Erythroblast (primary cell): ENCODE results near the gene ALG2.
A peak's percentile ranks its signal among the peaks of the same experiment; 100 is the strongest.
"Not testable (repeated sequence)": the region's sequence is repeated elsewhere in the genome, so short reads cannot be mapped to it uniquely, and the experiment has no call there.

Experiments used
- DNase-seq, 2 experiments: peaks; one replicate each; lab custom pipeline; 2025; lab: John Stamatoyannopoulos, UW
- GATA1 ChIP-seq: IDR thresholded peaks from 2 replicates; pipeline ENCODE4 v1.6.1; 2011; ENCODE audit warnings: low read depth, mild to moderate bottlenecking, control low read depth, low read length, moderate library complexity
- POLR2A ChIP-seq: IDR thresholded peaks from 2 replicates; pipeline ENCODE4 v1.6.1; 2011; ENCODE audit warnings: mild to moderate bottlenecking, low read length

ALG2 gene

DNA sequence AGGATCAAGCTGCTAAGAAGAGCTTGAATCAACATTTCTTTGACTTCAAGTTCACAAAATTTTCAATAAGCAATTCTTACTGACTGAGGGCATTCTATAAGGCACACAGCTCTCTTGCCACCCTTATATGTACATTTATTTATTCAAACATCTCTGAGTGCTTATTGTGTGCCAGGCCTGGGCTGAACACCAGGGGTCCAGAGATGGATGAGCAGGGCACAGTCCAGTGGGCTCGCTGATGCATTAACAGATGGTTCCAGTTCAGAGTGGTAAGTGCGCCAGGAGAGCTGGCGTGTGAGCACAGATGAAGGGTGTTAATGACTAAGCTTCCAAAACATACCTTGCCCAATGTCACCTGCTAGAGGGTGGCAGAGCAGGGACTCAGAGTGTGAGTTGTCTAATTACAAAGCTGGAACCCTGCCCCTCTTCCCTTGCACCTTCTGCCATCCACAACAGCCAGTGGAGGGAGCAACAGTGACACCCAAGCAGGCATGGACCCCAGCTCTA is 24.6 kb downstream of the ALG2 start:
- TF ChIP-seq GATA1 (no peak), POLR2A (no peak)
- DNase-seq = no peak

DNA sequence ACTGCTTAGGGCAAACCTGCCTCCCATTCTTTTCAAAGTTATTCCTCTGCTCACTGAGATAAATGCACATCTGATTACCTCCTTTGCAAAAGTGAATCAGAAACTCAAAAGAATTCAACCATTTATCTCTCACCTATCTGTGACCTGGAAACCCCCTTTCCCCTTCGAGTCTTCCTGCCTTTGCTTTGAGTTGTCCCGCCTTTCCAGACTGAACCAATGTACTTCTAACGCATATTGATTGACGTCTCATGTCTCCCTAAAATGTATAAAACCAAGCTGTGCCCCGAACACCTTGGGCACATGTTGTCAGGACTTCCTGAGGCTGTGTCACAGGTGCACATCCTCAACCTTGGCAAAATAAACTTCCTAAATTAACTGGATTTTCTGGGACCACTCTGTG is 25.3 kb downstream of the ALG2 start:
- DNase-seq = not testable (repeated sequence)

DNA sequence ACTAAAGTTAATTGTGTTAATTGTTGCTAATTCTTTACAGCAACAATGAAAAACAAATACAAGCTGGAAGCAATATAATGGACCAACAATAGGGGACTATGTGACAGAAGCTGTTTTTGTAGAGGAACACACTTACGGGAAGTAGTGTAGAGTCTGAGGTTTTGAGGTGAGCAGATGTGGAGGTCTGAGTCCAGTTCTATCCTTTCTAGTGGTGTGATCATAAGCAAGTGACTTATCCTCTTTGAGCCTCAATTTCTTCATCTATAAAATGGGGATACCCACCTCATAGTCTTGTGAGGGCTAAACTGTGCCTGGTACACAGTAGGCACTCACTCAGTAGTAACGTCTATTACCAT is 28.3 kb downstream of the ALG2 start:
- no peak for DNase-seq
- TF ChIP-seq GATA1 (no peak), POLR2A (no peak)

DNA sequence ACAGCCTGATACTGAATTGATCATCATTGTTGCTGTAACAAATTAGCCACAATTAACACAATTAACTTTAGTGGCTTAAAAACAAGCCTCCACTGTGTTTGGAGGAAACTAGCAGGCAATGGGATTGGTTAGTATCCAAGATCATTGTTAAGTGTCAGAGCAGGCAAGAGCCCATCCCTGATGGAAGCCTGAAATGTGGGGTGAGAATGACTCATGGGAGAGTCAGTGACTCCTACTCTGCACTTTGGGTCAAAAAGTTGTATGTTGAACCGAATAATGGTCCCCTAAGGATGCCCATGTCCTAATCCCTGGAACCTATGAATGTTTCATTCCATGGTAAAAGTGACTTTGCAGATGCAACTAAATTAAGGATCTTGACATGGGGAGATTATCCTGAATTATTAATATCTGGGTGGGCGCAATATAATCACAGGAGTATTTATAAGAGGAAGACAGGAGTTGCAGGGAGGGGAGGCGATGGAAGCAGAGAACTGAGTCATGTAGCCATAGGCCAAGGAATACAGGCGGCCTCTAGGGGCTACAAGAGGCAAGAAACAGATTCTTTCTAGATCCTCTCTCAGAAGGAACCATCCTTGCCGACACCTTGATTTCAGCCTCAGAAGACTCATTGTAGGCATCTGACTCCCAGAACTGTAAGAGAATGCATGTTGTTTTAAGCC is 28.8 kb downstream of the ALG2 start:
- DNase-seq = no peak
- TF ChIP-seq POLR2A = no peak
- no peak for TF ChIP-seq GATA1

DNA sequence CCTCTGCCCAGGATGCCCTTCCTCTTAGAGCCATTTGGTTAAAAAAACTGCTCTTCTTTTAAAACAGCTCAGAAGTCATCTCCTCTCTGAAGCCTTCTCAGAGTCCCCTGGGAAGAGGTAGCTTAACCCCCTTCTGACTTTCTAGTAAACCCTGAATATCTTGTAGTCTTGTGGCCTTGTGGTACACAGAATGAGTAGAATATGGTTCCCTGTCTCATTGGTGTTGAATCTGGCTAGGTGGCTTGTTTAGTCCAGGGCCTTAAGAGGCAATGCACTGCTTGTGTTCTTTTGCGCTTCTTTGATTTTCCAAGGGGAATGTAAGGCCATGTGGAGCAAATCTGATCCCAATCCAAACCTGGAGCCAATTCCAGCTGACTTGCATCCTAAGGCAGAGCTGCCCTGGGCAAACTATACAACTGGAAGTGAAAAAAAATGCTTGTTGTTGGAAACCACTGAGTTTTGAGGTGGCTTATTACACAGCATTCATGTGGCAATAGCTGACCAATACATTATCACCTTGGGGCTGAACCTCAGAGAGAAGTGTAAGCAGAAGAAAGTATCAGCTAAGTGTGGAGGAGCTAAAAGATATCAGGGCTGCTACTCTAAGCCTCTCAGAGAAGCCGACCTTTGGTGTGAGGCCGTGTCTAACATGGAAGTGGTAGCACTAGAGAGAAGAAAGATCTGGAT is 31.0 kb downstream of the ALG2 start:
- no peak for DNase-seq
- TF ChIP-seq GATA1 (no peak), POLR2A (no peak)

DNA sequence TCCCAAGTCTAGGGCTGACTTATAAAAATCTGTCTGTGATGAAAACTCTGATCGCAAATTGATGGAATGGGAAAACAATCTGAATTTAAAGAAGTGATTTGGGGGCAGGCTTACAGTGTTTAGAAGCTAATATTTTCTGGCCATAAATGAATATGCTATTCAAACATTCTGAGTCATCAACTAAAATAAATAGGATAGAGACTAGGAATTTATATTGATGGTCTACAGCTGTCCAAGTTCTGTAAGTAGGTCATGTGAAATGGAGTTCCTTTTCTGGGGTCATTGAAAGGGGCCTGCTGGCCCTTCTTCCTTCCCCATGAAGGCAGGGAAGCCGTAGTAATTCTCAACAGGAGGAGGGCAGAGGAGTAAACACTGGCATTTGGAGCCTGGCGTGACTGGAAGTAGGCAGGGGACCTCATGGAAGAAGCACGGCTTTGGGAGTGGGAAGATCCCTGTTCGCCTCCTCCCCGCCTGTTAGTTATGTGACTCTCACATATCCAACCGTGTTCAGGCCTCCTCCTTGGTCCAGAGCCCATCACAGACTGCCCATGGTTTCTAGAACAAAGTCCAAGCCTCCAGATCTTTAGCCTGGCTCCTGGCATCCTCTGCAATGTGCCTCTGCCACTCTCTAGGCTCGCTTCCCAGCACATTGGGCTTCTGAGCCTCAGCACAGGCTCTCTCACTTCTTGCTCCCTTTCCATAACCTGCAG is 31.7 kb downstream of the ALG2 start:
- DNase-seq = no peak
- TF ChIP-seq GATA1 = no peak
- no peak for TF ChIP-seq POLR2A

DNA sequence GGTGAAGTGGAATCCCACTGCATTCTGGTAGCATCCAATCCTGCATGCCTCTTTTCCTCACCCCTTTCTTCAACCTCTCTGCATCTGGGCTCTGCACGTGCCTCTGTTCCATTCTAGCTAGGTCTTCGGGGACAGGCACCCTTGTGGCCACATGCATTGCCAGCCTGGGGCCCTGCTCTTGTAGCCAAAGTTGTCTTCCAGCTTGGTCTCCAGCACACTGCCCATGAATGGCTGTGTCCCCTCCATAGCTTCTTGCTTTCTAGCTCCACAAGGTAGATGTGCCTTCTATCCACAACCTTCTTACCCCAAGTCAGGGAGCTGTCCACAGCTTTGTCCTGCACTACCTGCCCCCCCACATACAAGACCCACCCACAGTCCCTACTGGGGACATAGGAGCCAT is 32.6 kb downstream of the ALG2 start:
- no peak for TF ChIP-seq POLR2A
- no peak for TF ChIP-seq GATA1
- DNase-seq = no peak

DNA sequence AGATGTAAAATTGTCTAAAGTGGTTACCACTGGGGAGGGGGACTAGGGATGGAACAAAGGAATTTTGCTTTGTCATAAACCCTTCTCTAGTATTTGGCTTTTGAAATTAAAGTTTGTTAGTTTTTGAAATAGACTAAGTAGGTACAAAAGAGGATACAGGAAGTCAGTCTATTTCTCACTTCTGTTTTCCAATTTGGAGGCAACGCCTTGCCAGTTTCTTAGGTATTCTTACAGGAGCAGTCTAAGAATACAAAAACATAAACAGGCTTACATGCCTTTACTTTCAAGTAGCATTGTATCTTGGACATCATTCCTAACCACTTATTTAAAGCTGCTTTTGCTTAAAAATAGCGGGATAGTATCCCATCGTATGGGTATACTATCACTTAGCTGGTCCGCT is 34.4 kb downstream of the ALG2 start:
- no peak for DNase-seq
- no peak for TF ChIP-seq POLR2A
- no peak for TF ChIP-seq GATA1

DNA sequence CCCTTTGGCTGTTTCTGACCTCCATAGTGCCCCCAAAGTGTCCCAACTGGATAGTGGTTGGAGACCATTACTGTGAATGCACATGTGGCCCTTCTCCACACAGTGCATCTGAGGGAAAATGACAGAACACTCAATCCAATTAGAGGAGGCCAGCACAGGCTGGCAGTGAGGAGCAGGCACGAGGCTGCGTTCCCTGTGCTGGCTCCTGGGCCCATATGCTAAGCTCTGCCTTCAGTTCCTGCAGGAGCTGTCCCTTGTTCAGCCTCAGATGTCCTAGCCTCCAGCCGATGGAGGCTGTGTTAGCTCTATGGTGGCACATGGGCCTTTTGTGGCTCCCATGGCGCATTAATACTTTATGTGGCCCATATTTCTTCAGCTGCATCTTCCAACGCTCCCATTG is 35.8 kb downstream of the ALG2 start:
- no peak for DNase-seq
- TF ChIP-seq GATA1 = no peak
- TF ChIP-seq POLR2A = no peak

DNA sequence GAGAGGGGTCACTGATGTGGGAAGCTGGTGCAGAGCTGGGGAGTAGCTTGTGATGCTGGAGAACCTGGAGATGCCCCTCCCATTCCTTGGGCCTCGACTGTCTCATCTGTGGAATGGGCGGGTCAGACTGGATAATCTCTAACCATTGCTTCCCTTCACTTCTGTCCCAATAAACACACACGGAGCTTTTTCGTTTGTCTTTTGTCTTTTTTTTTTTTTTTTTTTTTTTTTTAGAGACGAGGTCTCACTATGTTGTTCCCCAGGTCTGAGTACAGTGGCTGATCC is 36.5 kb downstream of the ALG2 start:
- DNase-seq = no peak
- TF ChIP-seq POLR2A (no peak), GATA1 (no peak)

DNA sequence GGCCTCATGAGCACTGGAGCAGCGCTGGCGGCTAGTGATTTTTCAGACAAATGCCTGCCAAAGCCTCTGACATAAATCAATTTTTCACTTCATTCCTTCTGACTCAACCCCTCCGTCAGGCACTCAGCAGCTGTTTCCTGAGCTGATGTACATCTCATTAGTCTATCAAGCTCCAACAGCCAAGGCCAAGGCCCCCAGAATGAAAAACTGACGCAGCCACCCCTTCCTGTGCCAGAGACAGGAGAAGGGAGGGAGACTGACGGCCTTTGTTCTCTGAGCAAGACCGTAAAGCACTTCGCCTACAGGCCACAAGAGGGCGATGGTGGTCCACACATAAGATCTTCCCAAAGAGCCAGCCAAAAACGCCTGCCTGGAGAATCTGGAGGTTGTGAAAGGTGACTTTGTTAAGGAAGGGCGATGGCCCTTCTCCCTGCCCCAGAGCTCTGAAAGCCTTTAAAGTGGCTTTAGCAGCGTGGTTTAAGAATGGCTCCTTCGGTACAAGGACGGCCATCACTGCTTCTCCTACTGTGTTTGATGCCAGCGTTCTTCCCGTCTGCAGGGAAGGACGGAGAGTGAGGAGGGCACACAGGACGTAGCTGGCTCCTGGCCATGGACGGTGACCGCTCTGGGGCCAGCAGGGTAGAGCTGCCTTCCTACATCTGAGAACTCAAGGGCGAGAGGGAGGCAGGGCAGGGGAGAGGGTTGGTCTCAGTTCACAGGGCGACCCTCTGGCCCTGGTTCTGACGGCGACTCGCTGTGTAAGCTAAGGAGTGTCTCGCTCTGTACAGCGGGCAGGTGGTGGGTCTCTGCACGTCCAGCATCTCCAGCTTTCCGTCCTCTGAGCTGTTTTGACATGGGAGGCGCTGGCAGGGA is 37.0 kb downstream of the ALG2 start:
- TF ChIP-seq POLR2A = no peak
- no peak for TF ChIP-seq GATA1
- DNase-seq = peak; percentile 76 to 87

DNA sequence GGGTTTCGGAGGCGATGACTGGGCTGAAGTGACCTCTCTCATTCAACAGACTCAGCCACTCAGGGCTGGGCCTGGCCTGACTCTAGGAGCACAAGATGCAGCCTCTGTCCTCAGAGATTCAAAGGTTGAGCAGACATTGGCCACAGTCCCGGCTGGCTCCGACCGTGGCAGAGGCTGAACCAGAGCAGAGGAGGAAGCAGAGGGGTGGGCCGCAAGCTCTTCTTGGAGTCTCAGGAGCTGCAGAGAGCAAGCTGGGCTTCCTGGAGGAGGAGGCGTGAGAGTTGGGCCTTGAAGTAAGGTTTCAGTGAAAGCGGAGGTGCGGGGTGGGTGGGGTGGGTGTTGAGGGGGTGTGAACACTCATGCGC is 37.6 kb downstream of the ALG2 start:
- no peak for TF ChIP-seq GATA1
- TF ChIP-seq POLR2A = no peak
- DNase-seq = no peak

DNA sequence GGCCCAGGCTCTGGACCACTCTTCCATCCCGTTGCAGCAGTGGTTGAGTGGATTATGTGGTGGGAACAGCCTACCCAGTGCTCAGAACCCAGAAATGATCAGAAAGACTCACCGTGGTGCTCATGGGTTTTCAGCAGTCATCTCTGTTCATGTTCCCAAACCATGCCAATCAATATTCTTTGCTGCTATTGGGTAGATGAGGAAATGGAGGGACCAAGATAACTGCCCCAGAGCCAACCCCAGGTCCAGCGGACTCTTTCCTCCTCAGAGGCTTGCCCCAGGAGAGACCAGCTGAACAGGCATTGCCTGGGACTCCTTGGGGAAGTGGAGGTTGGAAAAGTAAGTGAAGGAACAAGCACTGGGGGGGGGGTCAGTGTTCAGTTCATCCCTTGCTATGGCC is 38.1 kb downstream of the ALG2 start:
- TF ChIP-seq POLR2A (no peak), GATA1 (no peak)
- DNase-seq = no peak

DNA sequence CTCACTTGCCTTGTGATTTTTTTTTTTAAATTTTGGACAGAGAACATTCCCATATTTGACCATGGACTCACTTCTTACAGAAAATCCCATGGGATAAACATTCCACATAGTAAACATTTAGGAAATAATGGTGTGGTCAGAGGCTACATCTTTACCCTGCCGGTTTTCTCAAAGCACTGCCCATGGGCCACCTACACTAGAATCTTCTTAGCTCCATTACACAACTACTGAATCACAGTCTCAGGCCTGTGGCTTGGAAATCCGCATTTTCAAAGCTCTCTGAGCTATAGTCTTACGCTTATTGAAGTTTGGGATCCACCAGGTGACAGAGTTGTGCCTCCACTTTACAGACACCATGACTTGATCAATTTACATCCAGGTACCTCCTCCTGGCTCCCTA is 39.4 kb downstream of the ALG2 start:
- no peak for DNase-seq
- no peak for TF ChIP-seq POLR2A
- TF ChIP-seq GATA1 = no peak
